ENCODE measurements around the gene TMEM143.
A peak's percentile ranks its signal among the peaks of the same experiment; 100 is the strongest.

TMEM143 gene

DNA sequence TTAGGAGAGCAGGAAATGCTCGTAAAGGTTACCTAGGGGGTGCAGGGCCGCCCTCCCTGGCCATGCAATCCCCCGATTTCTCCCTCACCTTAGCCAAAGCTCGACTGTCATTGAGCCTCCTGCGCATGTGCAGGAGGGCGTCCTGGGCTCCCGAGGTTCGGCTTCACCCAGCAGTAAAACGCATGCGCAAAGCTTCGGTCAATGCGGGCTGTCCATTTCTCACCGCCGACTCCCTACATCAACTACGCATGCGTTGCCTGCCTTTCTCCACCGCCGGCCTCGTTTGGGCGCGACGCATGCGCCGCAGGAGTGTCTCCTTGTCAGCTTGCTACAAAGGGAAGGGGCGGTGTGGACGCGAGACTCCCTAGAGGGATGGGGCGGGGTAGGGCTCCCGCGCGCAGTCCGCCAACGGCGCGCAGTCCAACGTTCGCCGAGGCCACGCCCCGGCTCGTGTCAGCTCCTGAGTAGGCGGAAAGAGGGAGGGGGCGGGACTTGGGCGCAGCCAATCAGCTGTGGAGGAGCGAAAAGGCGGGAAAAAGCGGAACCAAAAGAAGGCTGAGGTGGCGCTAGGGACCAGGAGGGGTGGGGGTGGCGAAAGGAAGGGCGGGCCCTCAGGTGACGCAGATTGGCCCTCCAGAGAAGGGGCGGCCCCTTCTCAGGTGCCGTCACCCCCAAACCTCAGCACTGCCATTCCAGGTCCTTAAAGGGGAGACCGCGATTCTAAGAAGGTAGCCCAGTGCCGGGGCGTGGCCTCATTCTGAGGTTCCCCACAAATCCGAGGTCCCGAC is at the start of gene TMEM143, which contains the start of gene SYNGR4:
TSS of gene TMEM143 (minus strand) at position 131 of the 788 bp plus-strand sequence. CDS start at position 111, 20 bp downstream.
TSS of gene SYNGR4 (plus strand) at position 558 of the 788 bp plus-strand sequence. CDS start 1,476 bp downstream, outside the sequence.
- Mint-ChIP-seq H3K4me1 (ENCODE audit: low read depth) (peaks cover 20% of the 10 kb centered on the region), H3K4me3 (peak within 1 kb of the TSS; percentile 79), H3K27me3 (ENCODE audit: low read depth) (peaks cover 4% of the 10 kb centered on the region), H3K27ac (peak within 1 kb of the TSS; percentile 92), H3K9me3 (no peaks in the 10 kb centered on the region), H3K36me3 (ENCODE audit: low read depth) (peaks cover 2% of the 10 kb centered on the region)

DNA sequence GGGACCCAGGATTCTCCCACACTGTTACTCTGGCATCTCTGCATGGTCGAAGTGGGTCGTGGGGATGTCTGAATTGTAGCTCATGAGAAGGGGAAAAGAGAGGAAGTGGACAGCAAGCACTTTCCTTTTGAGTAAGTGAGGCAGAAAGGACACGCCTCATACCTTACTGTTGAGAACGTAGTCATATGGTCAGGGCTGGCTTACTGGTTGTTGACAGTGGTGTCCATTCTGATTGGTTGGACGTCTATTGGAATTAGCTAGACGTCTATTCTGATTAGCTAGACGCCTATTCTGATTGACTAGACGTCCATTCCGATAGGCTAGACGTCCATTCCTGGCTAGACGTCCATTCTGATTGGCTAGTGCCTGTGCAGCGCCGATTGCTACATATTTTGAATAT is 42.1 kb upstream of the TMEM143 start:
- H3K36me3 Mint-ChIP-seq (ENCODE audit: low read depth), result no peaks in the 10 kb centered on the region
- H3K4me3 Mint-ChIP-seq, result no peak overlapping the region
- no peaks in the 10 kb centered on the region for H3K9me3 Mint-ChIP-seq
- no peak overlapping the region for H3K27ac Mint-ChIP-seq
- peaks cover 14% of the 10 kb centered on the region for H3K27me3 Mint-ChIP-seq (ENCODE audit: low read depth)
- H3K4me1 Mint-ChIP-seq (ENCODE audit: low read depth), result peaks cover 10% of the 10 kb centered on the region

DNA sequence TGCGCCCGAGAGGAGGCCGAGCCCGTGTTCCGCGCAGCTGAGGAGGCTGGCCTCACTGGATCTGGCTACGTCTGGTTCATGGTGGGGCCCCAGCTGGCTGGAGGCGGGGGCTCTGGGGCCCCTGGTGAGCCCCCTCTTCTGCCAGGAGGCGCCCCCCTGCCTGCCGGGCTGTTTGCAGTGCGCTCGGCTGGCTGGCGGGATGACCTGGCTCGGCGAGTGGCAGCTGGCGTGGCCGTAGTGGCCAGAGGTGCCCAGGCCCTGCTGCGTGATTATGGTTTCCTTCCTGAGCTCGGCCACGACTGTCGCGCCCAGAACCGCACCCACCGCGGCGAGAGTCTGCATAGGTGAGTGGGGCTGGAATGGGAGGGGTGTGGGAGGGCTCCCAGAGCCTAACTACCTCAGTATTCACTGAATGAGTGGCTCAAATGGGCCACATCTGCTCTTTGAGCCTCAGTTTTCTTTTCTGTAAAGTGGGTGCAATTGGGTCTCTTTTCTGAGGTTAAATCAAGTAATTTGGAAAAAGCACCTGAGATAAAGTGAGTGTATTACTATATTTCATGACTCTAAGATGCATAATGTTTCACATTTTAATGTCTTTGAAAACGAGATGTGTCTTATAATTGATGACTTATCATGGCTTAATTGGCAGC is 41.4 kb upstream of the TMEM143 start:
- no peaks in the 10 kb centered on the region for H3K36me3 Mint-ChIP-seq (ENCODE audit: low read depth)
- no peak overlapping the region for H3K4me3 Mint-ChIP-seq

DNA sequence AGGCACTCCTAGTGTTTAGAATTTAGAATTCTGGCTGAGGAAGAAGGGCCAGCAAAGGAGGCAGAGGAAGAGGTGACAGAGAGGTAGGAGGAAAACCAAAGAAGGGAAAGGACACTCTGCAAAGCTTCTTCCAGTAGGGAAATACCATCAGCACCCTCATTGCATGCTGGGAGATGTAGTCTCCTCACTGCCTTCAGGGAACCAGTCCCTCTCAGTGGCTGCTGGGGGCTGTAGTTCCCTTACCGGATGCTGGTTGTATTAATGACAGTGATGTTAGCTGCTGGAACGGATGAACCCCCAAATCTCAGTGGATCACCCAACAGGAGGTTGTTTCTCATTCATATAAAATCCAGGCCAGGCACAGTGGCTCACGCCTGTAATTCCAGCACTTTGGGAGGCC is 39.9 kb upstream of the TMEM143 start:
- no peak overlapping the region for H3K27ac Mint-ChIP-seq
- no peak overlapping the region for H3K4me3 Mint-ChIP-seq
- H3K36me3 Mint-ChIP-seq (ENCODE audit: low read depth), result no peaks in the 10 kb centered on the region
- peaks cover 4% of the 10 kb centered on the region for H3K9me3 Mint-ChIP-seq
- H3K27me3 Mint-ChIP-seq (ENCODE audit: low read depth), result peaks cover 23% of the 10 kb centered on the region
- peaks cover 20% of the 10 kb centered on the region for H3K4me1 Mint-ChIP-seq (ENCODE audit: low read depth)

More for the DNA sequence above, 41.4 kb upstream of the TMEM143 start:
- Mint-ChIP-seq H3K27ac (no peak overlapping the region), H3K27me3 (ENCODE audit: low read depth) (peaks cover 14% of the 10 kb centered on the region), H3K4me1 (ENCODE audit: low read depth) (peaks cover 13% of the 10 kb centered on the region), H3K9me3 (no peaks in the 10 kb centered on the region)

DNA sequence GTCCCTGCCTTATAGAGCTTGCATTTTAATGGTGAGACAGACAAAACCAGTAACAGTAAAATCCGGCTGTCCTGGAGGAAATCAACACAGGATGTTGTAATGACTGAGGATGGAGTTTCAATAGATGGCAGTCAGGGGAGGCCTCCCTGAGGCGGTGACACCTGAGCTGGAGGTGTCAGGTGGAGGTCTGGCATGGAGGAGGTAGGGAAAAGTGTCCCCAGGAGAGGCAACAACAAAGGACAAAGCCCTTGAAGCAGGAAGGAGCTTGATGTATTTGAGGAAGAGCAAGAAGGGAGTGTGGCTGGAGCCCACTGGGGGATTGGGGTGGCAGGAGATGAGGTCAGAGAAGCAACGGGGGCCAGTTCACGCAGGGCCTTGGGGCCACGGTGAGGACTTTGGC is 37.5 kb upstream of the TMEM143 start:
- Mint-ChIP-seq H3K36me3 (ENCODE audit: low read depth) (peaks cover 9% of the 10 kb centered on the region), H3K27ac (no peak overlapping the region), H3K4me1 (ENCODE audit: low read depth) (peaks cover 30% of the 10 kb centered on the region), H3K9me3 (peaks cover 4% of the 10 kb centered on the region), H3K4me3 (no peak overlapping the region), H3K27me3 (ENCODE audit: low read depth) (peaks cover 31% of the 10 kb centered on the region)

DNA sequence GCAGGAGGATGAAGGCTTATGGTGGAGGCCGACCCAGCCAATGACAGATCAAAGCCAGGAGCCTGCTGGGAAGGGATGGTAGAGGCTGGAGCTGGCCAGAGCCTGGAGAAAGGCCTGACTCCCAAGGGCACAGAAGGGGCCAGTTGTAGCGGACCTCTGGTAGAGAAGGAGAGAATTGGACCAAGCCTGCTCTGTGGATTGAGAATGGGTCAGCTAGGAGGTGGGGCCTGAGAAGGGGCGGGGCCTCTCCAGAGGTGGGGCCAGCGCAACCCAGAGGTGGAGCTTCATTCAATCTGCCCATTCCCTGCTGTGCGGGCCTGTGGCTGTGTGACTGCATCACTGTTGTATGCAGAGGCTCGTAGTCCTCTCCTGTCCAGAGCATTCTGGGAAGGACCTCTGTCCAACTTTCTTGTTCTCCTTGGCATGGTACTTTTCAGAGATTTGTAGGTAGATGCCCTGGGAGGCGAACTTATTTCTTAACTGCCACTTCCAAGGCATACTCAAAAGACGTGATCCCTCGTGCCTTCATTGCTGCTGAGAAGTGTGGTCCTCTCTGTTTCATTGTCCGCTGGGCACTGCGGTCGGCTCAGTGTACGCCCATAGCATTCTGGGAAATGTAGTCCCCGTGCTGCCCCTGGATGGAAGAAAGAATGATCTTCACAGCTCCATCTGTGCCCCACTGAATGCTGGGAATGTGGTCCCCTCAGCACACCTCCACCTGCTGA is 36.4 kb upstream of the TMEM143 start:
- Mint-ChIP-seq H3K4me3 (no peak overlapping the region), H3K27me3 (ENCODE audit: low read depth) (peaks cover 39% of the 10 kb centered on the region), H3K27ac (no peak overlapping the region), H3K4me1 (ENCODE audit: low read depth) (peaks cover 29% of the 10 kb centered on the region), H3K9me3 (peaks cover 4% of the 10 kb centered on the region), H3K36me3 (ENCODE audit: low read depth) (peaks cover 9% of the 10 kb centered on the region)

DNA sequence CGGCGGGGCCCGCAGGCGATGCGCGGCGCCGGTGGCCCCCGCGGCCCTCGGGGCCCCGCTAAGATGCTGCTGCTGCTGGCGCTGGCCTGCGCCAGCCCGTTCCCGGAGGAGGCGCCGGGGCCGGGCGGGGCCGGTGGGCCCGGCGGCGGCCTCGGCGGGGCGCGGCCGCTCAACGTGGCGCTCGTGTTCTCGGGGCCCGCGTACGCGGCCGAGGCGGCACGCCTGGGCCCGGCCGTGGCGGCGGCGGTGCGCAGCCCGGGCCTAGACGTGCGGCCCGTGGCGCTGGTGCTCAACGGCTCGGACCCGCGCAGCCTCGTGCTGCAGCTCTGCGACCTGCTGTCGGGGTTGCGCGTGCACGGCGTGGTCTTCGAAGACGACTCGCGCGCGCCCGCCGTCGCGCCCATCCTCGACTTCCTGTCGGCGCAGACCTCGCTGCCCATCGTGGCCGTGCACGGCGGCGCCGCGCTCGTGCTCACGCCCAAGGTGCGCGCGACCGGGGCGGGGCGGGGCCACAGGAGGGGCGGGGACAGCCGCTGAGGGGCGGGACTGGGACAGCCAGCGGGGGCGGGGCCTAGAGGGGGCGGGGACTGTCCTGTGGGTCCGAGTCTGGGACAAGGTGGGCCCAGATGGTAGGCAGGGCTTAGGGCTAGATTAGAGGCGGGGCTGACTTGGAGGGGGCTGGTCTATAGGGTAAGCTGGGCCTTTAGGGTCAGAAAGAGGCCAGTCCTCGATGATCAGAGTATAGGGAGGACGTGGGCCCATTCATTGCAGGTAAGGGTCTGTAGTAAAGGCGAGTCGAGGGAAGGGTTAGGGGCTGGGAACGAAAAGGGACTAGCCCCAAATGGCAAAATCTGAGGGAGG is 34.9 kb upstream of the TMEM143 start:
- peak overlapping the region; percentile 36 for H3K27ac Mint-ChIP-seq
- peak overlapping the region; percentile 29 for H3K4me3 Mint-ChIP-seq
- peaks cover 9% of the 10 kb centered on the region for H3K36me3 Mint-ChIP-seq (ENCODE audit: low read depth)
- peaks cover 4% of the 10 kb centered on the region for H3K9me3 Mint-ChIP-seq
- H3K27me3 Mint-ChIP-seq (ENCODE audit: low read depth), result peaks cover 53% of the 10 kb centered on the region
- H3K4me1 Mint-ChIP-seq (ENCODE audit: low read depth), result peaks cover 31% of the 10 kb centered on the region

DNA sequence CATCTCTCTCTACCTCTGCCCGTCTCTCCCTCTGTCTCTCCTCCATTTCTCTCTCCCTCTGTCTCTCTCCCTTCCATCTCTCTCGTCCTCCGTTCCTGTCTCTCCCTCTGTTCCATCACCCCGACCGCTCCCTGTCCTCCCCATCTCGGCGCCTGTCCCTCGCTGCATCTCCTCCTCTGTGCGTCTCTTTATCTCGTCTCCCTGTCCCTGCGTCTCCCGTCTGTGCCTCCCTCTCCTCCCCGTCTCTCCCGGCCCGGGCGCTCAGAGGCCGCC is 34.3 kb upstream of the TMEM143 start:
- H3K4me3 Mint-ChIP-seq, result peak overlapping the region; percentile 91
- peak overlapping the region; percentile 85 for H3K27ac Mint-ChIP-seq
- H3K4me1 Mint-ChIP-seq (ENCODE audit: low read depth), result peaks cover 28% of the 10 kb centered on the region
- peaks cover 54% of the 10 kb centered on the region for H3K27me3 Mint-ChIP-seq (ENCODE audit: low read depth)
- peaks cover 9% of the 10 kb centered on the region for H3K36me3 Mint-ChIP-seq (ENCODE audit: low read depth)
- H3K9me3 Mint-ChIP-seq, result peaks cover 4% of the 10 kb centered on the region

DNA sequence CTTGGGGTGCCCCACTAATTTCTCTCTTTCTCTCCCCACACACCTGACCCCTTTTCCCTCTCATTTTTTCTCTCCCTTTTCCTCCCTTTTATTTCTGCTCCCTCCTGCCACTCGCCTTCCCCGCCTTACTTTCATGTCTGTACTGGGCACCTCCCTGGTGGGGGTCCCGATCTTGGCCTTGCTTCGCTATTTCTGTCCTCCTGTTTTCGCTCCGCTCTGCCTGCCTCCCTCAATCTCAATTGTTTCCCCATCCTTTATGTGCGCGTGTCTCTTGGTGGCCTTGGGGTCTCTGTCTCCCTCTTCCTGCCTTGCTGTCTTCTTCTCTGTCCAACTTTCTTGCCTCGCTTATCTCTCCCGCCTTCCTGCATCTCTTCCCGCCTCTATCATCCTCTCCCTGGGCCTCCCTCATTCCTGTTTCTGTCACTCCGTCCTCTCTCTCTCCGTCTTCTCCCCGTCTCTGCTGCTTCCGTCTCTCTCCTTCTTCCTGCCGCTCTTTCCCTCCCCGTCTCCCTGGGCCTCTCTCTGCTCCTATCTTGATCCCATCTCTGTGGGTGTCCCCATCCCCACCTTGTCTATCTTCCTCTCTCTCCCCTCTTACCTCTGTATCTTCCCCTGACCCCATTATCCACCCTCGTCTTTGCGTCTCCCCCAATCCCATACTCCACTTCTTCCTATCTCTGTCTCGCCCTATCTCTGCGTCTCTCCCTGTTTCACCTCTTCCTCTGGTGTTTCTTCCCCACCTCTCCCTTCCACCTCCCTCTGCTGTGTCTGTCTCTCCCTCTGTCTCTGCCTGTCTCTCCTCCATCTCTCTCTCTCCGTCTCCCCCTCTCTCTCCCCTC is 33.7 kb upstream of the TMEM143 start:
- peaks cover 60% of the 10 kb centered on the region for H3K27me3 Mint-ChIP-seq (ENCODE audit: low read depth)
- H3K36me3 Mint-ChIP-seq (ENCODE audit: low read depth), result peaks cover 11% of the 10 kb centered on the region
- peaks cover 28% of the 10 kb centered on the region for H3K4me1 Mint-ChIP-seq (ENCODE audit: low read depth)
- H3K4me3 Mint-ChIP-seq, result peak overlapping the region; percentile 91
- H3K9me3 Mint-ChIP-seq, result peaks cover 4% of the 10 kb centered on the region
- H3K27ac Mint-ChIP-seq, result peak overlapping the region; percentile 85

DNA sequence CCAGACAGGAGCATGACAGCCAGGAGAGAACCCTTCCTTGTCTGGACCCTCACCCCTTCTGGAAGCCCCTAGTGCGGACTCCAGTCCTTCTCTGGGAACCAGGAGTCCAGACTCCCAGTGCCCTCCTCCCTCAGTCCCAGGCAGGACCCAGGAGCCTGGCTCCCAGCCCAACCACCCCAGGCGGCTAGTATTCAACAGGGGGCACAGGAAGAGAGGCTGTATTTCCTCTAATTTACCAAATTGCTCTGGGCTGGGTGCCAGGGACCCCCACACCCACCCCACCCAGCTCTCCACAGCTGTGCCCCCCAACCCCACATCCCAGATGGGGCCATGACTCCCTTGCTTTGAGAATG is 33.1 kb upstream of the TMEM143 start:
- Mint-ChIP-seq H3K27ac (no peak overlapping the region), H3K27me3 (ENCODE audit: low read depth) (peaks cover 62% of the 10 kb centered on the region), H3K4me1 (ENCODE audit: low read depth) (peaks cover 30% of the 10 kb centered on the region), H3K4me3 (no peak overlapping the region), H3K9me3 (peaks cover 4% of the 10 kb centered on the region), H3K36me3 (ENCODE audit: low read depth) (peaks cover 11% of the 10 kb centered on the region)

DNA sequence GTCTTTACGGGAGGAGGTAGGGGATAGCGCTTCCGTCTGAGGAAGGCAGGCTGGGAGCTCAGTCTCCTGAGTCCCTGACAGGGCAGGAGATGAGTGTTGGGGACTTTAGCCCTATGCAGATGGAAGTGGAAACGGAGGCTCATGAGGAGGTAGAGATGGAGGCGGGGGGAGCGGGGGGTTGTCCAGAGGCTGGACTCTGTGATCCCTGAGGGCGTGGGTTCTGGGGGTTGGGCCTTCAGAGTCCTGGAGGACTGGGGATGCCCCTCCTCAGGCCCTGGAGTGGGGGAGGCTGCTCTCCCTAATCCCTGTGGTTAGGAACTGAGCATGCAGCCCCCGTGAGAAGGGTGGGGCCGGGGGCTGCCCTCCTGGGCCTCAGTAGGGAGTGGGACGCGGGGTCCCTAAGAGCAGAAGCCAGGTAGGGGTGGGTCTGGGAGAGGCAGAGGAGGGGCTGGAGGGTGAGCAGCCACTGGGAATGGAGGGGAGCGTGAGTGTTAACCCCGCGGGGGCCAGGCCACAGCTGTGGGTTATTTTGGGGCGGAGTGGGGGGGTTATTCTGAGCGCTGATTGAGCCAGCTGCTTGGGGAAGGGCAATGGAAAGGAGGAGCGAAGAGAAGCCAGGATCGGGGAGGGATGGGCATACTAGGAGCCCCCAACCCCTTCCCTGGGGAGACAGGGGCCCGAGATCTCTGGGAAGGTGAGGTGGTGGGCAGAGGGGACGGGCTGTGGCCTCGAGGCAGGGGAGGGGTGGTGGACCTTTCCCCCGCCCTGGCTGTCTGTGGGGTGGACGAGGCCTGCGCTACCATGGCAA is 32.5 kb upstream of the TMEM143 start:
- Mint-ChIP-seq H3K4me3 (peak overlapping the region; percentile 23), H3K36me3 (ENCODE audit: low read depth) (peaks cover 11% of the 10 kb centered on the region), H3K27ac (no peak overlapping the region), H3K27me3 (ENCODE audit: low read depth) (peaks cover 66% of the 10 kb centered on the region), H3K9me3 (peaks cover 4% of the 10 kb centered on the region), H3K4me1 (ENCODE audit: low read depth) (peaks cover 31% of the 10 kb centered on the region)

DNA sequence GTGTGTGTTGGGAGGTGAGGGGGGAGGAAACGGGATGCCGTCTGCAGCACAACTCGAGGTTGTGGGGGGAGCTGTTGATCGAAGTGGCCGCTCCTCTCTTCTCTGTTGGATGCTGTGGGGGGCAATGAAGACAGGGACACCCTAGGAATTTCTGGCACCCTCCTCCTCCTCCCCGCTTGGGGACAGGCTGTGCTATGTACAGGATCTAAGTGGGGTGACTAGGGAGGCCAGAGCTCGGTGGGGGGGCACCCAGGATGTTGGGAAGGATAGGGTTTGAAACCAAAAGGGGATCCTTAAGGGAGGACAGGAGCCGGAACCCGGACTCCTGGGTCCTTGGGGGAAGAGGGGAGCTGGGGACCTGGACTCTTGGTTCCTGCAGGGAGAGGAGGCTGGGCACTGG is 31.8 kb upstream of the TMEM143 start:
- H3K4me1 Mint-ChIP-seq (ENCODE audit: low read depth), result peaks cover 28% of the 10 kb centered on the region
- no peak overlapping the region for H3K27ac Mint-ChIP-seq
- H3K9me3 Mint-ChIP-seq, result peaks cover 4% of the 10 kb centered on the region
- H3K4me3 Mint-ChIP-seq, result no peak overlapping the region
- H3K27me3 Mint-ChIP-seq (ENCODE audit: low read depth), result peaks cover 66% of the 10 kb centered on the region
- peaks cover 11% of the 10 kb centered on the region for H3K36me3 Mint-ChIP-seq (ENCODE audit: low read depth)

DNA sequence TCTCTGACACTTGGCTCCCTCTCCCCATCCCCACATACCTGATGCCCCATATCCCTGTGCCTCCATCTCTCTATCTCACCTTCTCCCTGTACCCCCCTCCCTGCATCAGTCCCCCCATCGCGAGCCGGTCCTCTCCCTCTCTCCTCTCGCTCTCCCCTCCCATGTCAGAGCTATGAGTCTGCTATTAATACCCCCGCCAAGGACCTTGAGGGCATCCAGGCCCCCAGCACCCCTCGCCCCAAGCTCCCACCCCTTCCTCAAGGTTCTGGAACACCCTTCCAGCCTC is 31.4 kb upstream of the TMEM143 start:
- H3K4me1 Mint-ChIP-seq (ENCODE audit: low read depth), result peaks cover 29% of the 10 kb centered on the region
- H3K9me3 Mint-ChIP-seq, result peaks cover 4% of the 10 kb centered on the region
- no peak overlapping the region for H3K4me3 Mint-ChIP-seq
- H3K27me3 Mint-ChIP-seq (ENCODE audit: low read depth), result peaks cover 66% of the 10 kb centered on the region
- H3K36me3 Mint-ChIP-seq (ENCODE audit: low read depth), result peaks cover 11% of the 10 kb centered on the region
- H3K27ac Mint-ChIP-seq, result peak overlapping the region; percentile 49

Data from T-helper 1 cell treated with Interleukin-12 subunit alpha and Interleukin-12 subunit beta and Interleukin-4 antibody, amounts not matched to agents 30 μg/mL and 1 μg/mL, for 36 hours (primary cell).